ENCODE data around the gene SBNO1. TPM values are rescaled to one million over a fixed set of nuclear protein-coding genes. Genes with fewer than 3 reads are reported as not detected.

SBNO1 gene
- total and polyA plus RNA-seq, 12 donors = 3.8 to 30.9 (median 23.4) TPM

- TF ChIP-seq POLR2A (IDR thresholded peaks at IDR 0.05) = no peak
- TF ChIP-seq CTCF (IDR thresholded peaks at IDR 0.05) = no peak
- Histone ChIP-seq H3K9me3 (replicated peaks in 1 of 3) (no peaks in the 10 kb centered on the region), H3K27ac (no peak overlapping the region), H3K4me1 (replicated peaks in 1 of 2) (peaks cover 0 to 14% of the 10 kb centered on the region in 2 donors), H3K4me3 (no peak overlapping the region), H3K36me3 (replicated peaks in 1 of 2) (no peaks in the 10 kb centered on the region), H3K27me3 (no peaks in the 10 kb centered on the region)
- peak in 1 of 7 donors; percentile 14 for DNase-seq
- WGBS, 4 donors = 68 to 83% (median 75%) methylated on average over 4 of the region's 4 CpGs
- intact Hi-C loops (cut with DNase I) = no loop called here
These were observed 2.9 kb upstream of the SBNO1 start for GRCh38 chr12:123367511-123367910.

- intact Hi-C loops (cut with DNase I) = no loop called here
- peaks cover 0 to 22% of the 10 kb centered on the region in 2 donors for H3K4me1 ChIP-seq (replicated peaks in 1 of 2)
- H3K27ac ChIP-seq = peak overlapping the region; percentile 93 to 96 (median 93)
- H3K27me3 ChIP-seq = no peaks in the 10 kb centered on the region
- no peaks in the 10 kb centered on the region for H3K9me3 ChIP-seq (replicated peaks in 1 of 3)
- peak; percentile 98 to 99 (median 99) for DNase-seq
- WGBS, 4 donors = 0% methylated on average over 23 to 61 of the region's 61 CpGs
- TF ChIP-seq POLR2A (IDR thresholded peaks at IDR 0.05) (peak; percentile 60 to 79), CTCF (IDR thresholded peaks at IDR 0.05) (peak; percentile 49 to 84 (median 72))
- no peaks in the 10 kb centered on the region for H3K36me3 ChIP-seq (replicated peaks in 1 of 2)
- peak overlapping the region; percentile 43 to 96 (median 74) for H3K4me3 ChIP-seq
These were observed 624 bp upstream of the SBNO1 start for GRCh38 chr12:123365025-123365917.

- Histone ChIP-seq H3K4me1 (replicated peaks in 1 of 2) (peaks cover 0 to 22% of the 10 kb centered on the region in 2 donors), H3K27me3 (no peaks in the 10 kb centered on the region)
- 0 to 1% (median 0%) methylated on average over 24 to 62 of the region's 62 CpGs for WGBS, 4 donors
These were observed 711 bp downstream of the SBNO1 start for GRCh38 chr12:123363740-123364531.

More at GRCh38 chr12:123363740-123364531, 711 bp downstream of the SBNO1 start:
- TF ChIP-seq CTCF (IDR thresholded peaks at IDR 0.05) (no peak), POLR2A (IDR thresholded peaks at IDR 0.05) (peak in 1 of 2 donors; percentile 29)
- intact Hi-C loops (cut with DNase I) = no loop called here
- Histone ChIP-seq H3K4me3 (peak overlapping the region; percentile 77 to 98 (median 90)), H3K9me3 (replicated peaks in 1 of 3) (no peaks in the 10 kb centered on the region), H3K27ac (peak overlapping the region; percentile 76 to 94 (median 93)), H3K36me3 (replicated peaks in 1 of 2) (no peaks in the 10 kb centered on the region)
- DNase-seq = peak in 5 of 7 donors; percentile 30 to 43 (median 35)
